Fibroblast of skin of left biceps (primary cell): ENCODE measurements around the gene NAV1.

Source experiments
- DNase-seq, 2 experiments: peaks; one replicate each; pipeline ENCODE4 v3.0.0-alpha.2; 2013; ENCODE audit warnings: low read depth in 2 of 2

NAV1 gene

GRCh38 chr1:201503397-201504176 is 35.3 kb upstream of the NAV1 start:
- DNase-seq: peak; percentile 97

GRCh38 chr1:201504179-201504631 is 34.7 kb upstream of the NAV1 start:
- DNase-seq: no peak

- DNase-seq: no peak
Observed at GRCh38 chr1:201504799-201505502, 34.0 kb upstream of the NAV1 start.

- DNase-seq: no peak
Observed at GRCh38 chr1:201505503-201505890, 33.4 kb upstream of the NAV1 start.

- DNase-seq: no peak
Observed at GRCh38 chr1:201506092-201506491, 32.8 kb upstream of the NAV1 start.

- peak; percentile 61 to 62 for DNase-seq
Observed at GRCh38 chr1:201506557-201507359, 32.2 kb upstream of the NAV1 start, which contains the start of gene CSRP1. Gene CSRP1 (minus strand): TSS chr1:201507123. CDS start chr1:201496303, 10,820 bp downstream.

- no peak for DNase-seq
Observed at GRCh38 chr1:201507360-201507675, 31.6 kb upstream of the NAV1 start.

GRCh38 chr1:201508809-201509208 is 30.1 kb upstream of the NAV1 start:
- no peak for DNase-seq

GRCh38 chr1:201509601-201510374 is 29.1 kb upstream of the NAV1 start:
- DNase-seq: no peak

GRCh38 chr1:201510734-201511133 is 28.2 kb upstream of the NAV1 start:
- no peak for DNase-seq

- DNase-seq: no peak
Observed at GRCh38 chr1:201511396-201511940, 27.5 kb upstream of the NAV1 start.

GRCh38 chr1:201511941-201512539 is 26.9 kb upstream of the NAV1 start:
- no peak for DNase-seq

GRCh38 chr1:201513498-201514243 is 25.3 kb upstream of the NAV1 start:
- no peak for DNase-seq

- no peak for DNase-seq
Observed at GRCh38 chr1:201514466-201514865, 24.5 kb upstream of the NAV1 start.

- DNase-seq: no peak
Observed at GRCh38 chr1:201515062-201515750, 23.7 kb upstream of the NAV1 start.

GRCh38 chr1:201515895-201516294 is 23.0 kb upstream of the NAV1 start:
- DNase-seq: no peak

- no peak for DNase-seq
Observed at GRCh38 chr1:201516511-201517127, 22.3 kb upstream of the NAV1 start.

- no peak for DNase-seq
Observed at GRCh38 chr1:201517631-201518030, 21.3 kb upstream of the NAV1 start.

GRCh38 chr1:201518071-201518470 is 20.9 kb upstream of the NAV1 start:
- no peak for DNase-seq
